ENCODE data around the gene CLCN7. TPM values are rescaled to one million over a fixed set of nuclear protein-coding genes. Genes with fewer than 3 reads are reported as not detected.

Gene CLCN7
- total RNA-seq, 1 experiment from 2014 or later: 48.2 TPM

- Histone ChIP-seq H3K9ac (ENCODE audit: low read length) (no peak overlapping the region), H4K20me1 (ENCODE audit: low read length) (no peaks in the 10 kb centered on the region), H3K79me2 (ENCODE audit: low read length) (no peaks in the 10 kb centered on the region), H3K27me3 (ENCODE audit: low read length) (no peaks in the 10 kb centered on the region), H3K27ac (ENCODE audit: low read length) (no peak overlapping the region), H3K4me2 (ENCODE audit: low read length) (no peak overlapping the region), H3K9me2 (replicated peaks; ENCODE audit: low read length) (no peaks in the 10 kb centered on the region), H3K4me1 (ENCODE audit: insufficient read depth, low read length) (no peaks in the 10 kb centered on the region), H3K9me3 (ENCODE audit: low read length) (no peaks in the 10 kb centered on the region), H3K36me3 (ENCODE audit: low read depth, low read length) (no peaks in the 10 kb centered on the region), H3F3A (ENCODE audit: low read length, unreplicated experiment) (no peaks in the 10 kb centered on the region), H3K4me3 (ENCODE audit: low read length) (no peak overlapping the region), H2AFZ (ENCODE audit: low read length) (no peak overlapping the region)
- ATAC-seq (no peak), DNase-seq (no peak)
- TF ChIP-seq CTCF (conservative IDR thresholded peaks at IDR 0.05; ENCODE audit: low read depth, low read length) (no peak), EZH2phosphoT487 (IDR thresholded peaks at IDR 0.05; ENCODE audit: borderline replicate concordance, low read length) (no peak), EZH2 (IDR thresholded peaks at IDR 0.05; ENCODE audit: low read length, unreplicated experiment) (no peak)
- intact Hi-C loops (cut with micrococcal nuclease): no loop called here
- ChIA-PET CTCF (no interaction called here), POLR2A (ENCODE audit: unreplicated experiment) (no interaction called here)
- no TSS peak for BruUV-seq (replicated peaks)
Observed at GRCh38 chr16:1455190-1456171, 19.3 kb downstream of the CLCN7 start.

GRCh38 chr16:1454561-1454960 lies 20.3 kb downstream of the CLCN7 start:
- Histone ChIP-seq H3K27ac (ENCODE audit: low read length) (no peak overlapping the region), H2AFZ (ENCODE audit: low read length) (no peak overlapping the region), H3K4me1 (ENCODE audit: insufficient read depth, low read length) (no peaks in the 10 kb centered on the region), H3K9me2 (replicated peaks; ENCODE audit: low read length) (no peaks in the 10 kb centered on the region), H3K9me3 (ENCODE audit: low read length) (no peaks in the 10 kb centered on the region), H3K4me2 (ENCODE audit: low read length) (no peak overlapping the region), H3K4me3 (ENCODE audit: low read length) (no peak overlapping the region), H3K9ac (ENCODE audit: low read length) (no peak overlapping the region), H3F3A (ENCODE audit: low read length, unreplicated experiment) (no peaks in the 10 kb centered on the region), H4K20me1 (ENCODE audit: low read length) (no peaks in the 10 kb centered on the region), H3K27me3 (ENCODE audit: low read length) (no peaks in the 10 kb centered on the region), H3K36me3 (ENCODE audit: low read depth, low read length) (no peaks in the 10 kb centered on the region), H3K79me2 (ENCODE audit: low read length) (no peaks in the 10 kb centered on the region)
- TF ChIP-seq CTCF (conservative IDR thresholded peaks at IDR 0.05; ENCODE audit: low read depth, low read length) (no peak), EZH2 (IDR thresholded peaks at IDR 0.05; ENCODE audit: low read length, unreplicated experiment) (no peak), EZH2phosphoT487 (IDR thresholded peaks at IDR 0.05; ENCODE audit: borderline replicate concordance, low read length) (no peak)
- intact Hi-C loops (cut with micrococcal nuclease): no loop called here
- BruUV-seq (replicated peaks): no TSS peak
- ATAC-seq: no peak
- no peak for DNase-seq
- ChIA-PET POLR2A (ENCODE audit: unreplicated experiment) (no interaction called here), CTCF (no interaction called here)

DNA sequence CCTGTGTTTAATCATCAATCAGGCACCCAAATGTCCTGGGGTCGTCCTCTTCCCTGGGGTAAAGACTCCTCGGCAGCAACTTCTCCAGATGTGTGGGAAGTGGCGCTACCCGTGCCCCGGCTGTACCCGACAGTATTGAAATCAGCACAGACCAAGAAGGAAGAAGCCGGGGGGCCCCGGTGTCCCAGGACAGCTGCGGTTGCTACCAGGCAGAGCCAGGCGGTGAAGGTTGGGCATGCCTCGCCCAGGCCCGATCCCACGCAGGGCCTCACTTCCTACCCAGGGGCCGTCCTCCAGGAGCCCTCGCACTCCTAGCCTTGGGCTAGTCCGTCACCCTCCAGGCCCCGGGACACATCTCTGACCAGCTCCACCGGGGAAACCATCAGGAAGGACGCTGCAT lies 21.5 kb downstream of the CLCN7 start:
- no peaks in the 10 kb centered on the region for H4K20me1 ChIP-seq (ENCODE audit: low read length)
- no TSS peak for BruUV-seq (replicated peaks)
- no peak for DNase-seq
- no peak overlapping the region for H3K27ac ChIP-seq (ENCODE audit: low read length)
- H3K4me2 ChIP-seq (ENCODE audit: low read length): no peak overlapping the region
- ChIA-PET POLR2A (ENCODE audit: unreplicated experiment) (no interaction called here), CTCF (no interaction called here)
- ATAC-seq: no peak
- no peak overlapping the region for H3K4me3 ChIP-seq (ENCODE audit: low read length)
- no peaks in the 10 kb centered on the region for H3K4me1 ChIP-seq (ENCODE audit: insufficient read depth, low read length)
- intact Hi-C loops (cut with micrococcal nuclease): no loop called here
- no peaks in the 10 kb centered on the region for H3K36me3 ChIP-seq (ENCODE audit: low read depth, low read length)
- H2AFZ ChIP-seq (ENCODE audit: low read length): no peak overlapping the region
- no peaks in the 10 kb centered on the region for H3K9me3 ChIP-seq (ENCODE audit: low read length)
- H3K79me2 ChIP-seq (ENCODE audit: low read length): no peaks in the 10 kb centered on the region
- no peaks in the 10 kb centered on the region for H3K27me3 ChIP-seq (ENCODE audit: low read length)
- no peaks in the 10 kb centered on the region for H3F3A ChIP-seq (ENCODE audit: low read length, unreplicated experiment)
- no peak overlapping the region for H3K9ac ChIP-seq (ENCODE audit: low read length)
- TF ChIP-seq CTCF (conservative IDR thresholded peaks at IDR 0.05; ENCODE audit: low read depth, low read length): no peak
- TF ChIP-seq EZH2 (IDR thresholded peaks at IDR 0.05; ENCODE audit: low read length, unreplicated experiment): no peak
- no peak for TF ChIP-seq EZH2phosphoT487 (IDR thresholded peaks at IDR 0.05; ENCODE audit: borderline replicate concordance, low read length)
- H3K9me2 ChIP-seq (replicated peaks; ENCODE audit: low read length): no peaks in the 10 kb centered on the region

All from PC-3 (cell line).